Endothelial cell of umbilical vein (primary cell): ENCODE measurements around the gene PCSK6.

ENCODE experiments used
- CTCF ChIP-seq, 2 donors: IDR thresholded peaks; 1 replicate in 1 of 2; 2 replicates in 1 of 2; pipeline ENCODE4 v1.5.1; 2011; ENCODE audit warnings: low read length in 2 of 2, mild to moderate bottlenecking in 2 of 2, moderate library complexity in 2 of 2, control low read depth in 1 of 2, inconsistent platforms in 1 of 2, low read depth in 1 of 2; ENCODE audit not compliant: insufficient read depth in 1 of 2; ENCODE audit errors: extremely low read depth in 1 of 2
- EZH2 ChIP-seq: IDR thresholded peaks from 2 replicates; pipeline ENCODE4 v1.6.1; 2012; ENCODE audit warnings: borderline replicate concordance, low read depth, mild to moderate bottlenecking, moderate library complexity, low read length, inconsistent platforms; ENCODE audit not compliant: severe bottlenecking
- FOS ChIP-seq: IDR thresholded peaks from 2 replicates; pipeline ENCODE4 v1.6.1; 2011; ENCODE audit warnings: mild to moderate bottlenecking, low read length, moderate library complexity, borderline replicate concordance; ENCODE audit not compliant: insufficient read depth
- JUN ChIP-seq: IDR thresholded peaks from 2 replicates; pipeline ENCODE4 v1.6.1; 2011; ENCODE audit warnings: borderline replicate concordance, low read depth; ENCODE audit not compliant: insufficient read length, insufficient read depth
- MAX ChIP-seq: IDR thresholded peaks from 2 replicates; pipeline ENCODE4 v1.6.1; 2011; ENCODE audit not compliant: insufficient read depth, insufficient read length
- MYC ChIP-seq: IDR thresholded peaks from one replicate; pipeline ENCODE4 v1.6.1; 2011; ENCODE audit warnings: mild to moderate bottlenecking, low read depth, low read length
- POLR2A ChIP-seq: IDR thresholded peaks from 2 replicates; pipeline ENCODE4 v1.6.1; 2012; ENCODE audit warnings: low read depth, mild to moderate bottlenecking, control low read depth, low read length
- POLR2AphosphoS5 ChIP-seq: IDR thresholded peaks from 2 replicates; pipeline ENCODE4 v1.6.1; 2012; ENCODE audit warnings: low read depth, mild to moderate bottlenecking, control low read depth, low read length, moderate library complexity; ENCODE audit not compliant: insufficient read depth

GRCh38 chr15:101464999-101465669, 24.4 kb downstream of the PCSK6 start:
- no peak for TF ChIP-seq CTCF (IDR thresholded peaks at IDR 0.05; ENCODE audit: extremely low read depth in 1 of 2, insufficient read depth in 1 of 2, low read depth in 1 of 2, low read length in 2 of 2)
- TF ChIP-seq FOS: no peak
- TF ChIP-seq POLR2A: no peak
- TF ChIP-seq MAX: no peak
- no peak for TF ChIP-seq EZH2
- TF ChIP-seq MYC: no peak
- TF ChIP-seq POLR2AphosphoS5: no peak
- no peak for TF ChIP-seq JUN
